Mesothelial cell of epicardium (in vitro differentiated cells): Measurements from ENCODE around the gene SMAD3. TPM values are rescaled to one million over a fixed set of nuclear protein-coding genes. Genes with fewer than 3 reads are reported as not detected.
A peak's percentile ranks its signal among the peaks of the same experiment; 100 is the strongest.

Source experiments
- DNase-seq, 2 experiments: peaks; one replicate each; pipeline ENCODE4 v3.0.0; 2021; ENCODE audit warnings: low spot score in 2 of 2; ENCODE audit not compliant: unreplicated experiment in 2 of 2
- H3K27ac Mint-ChIP-seq: 2 replicates; pipeline ENCODE4 v1.8.0; 2021; ENCODE audit warnings: mixed read lengths
- H3K27me3 Mint-ChIP-seq: 2 replicates; pipeline ENCODE4 v1.8.0; 2021; ENCODE audit warnings: low read depth, mixed read lengths
- H3K36me3 Mint-ChIP-seq: 2 replicates; pipeline ENCODE4 v1.8.0; 2021; ENCODE audit warnings: mixed read lengths
- H3K4me1 Mint-ChIP-seq: 2 replicates; pipeline ENCODE4 v1.8.0; 2021; ENCODE audit warnings: mixed read lengths
- H3K4me3 Mint-ChIP-seq: 2 replicates; pipeline ENCODE4 v1.8.0; 2021; ENCODE audit warnings: mild to moderate bottlenecking, moderate library complexity, mixed read lengths
- H3K9me3 Mint-ChIP-seq: 2 replicates; pipeline ENCODE4 v1.8.0; 2021; ENCODE audit warnings: mixed read lengths
- CTCF ChIP-seq: fragments of 200-600 bp; sonication (generic); IDR thresholded peaks from one replicate; pipeline ENCODE4 v1.5.0; 2021; ENCODE audit warnings: antibody characterized with exemption; ENCODE audit not compliant: unreplicated experiment
- total RNA-seq: library from RNA; stranded (reverse); gene quantifications from 3 replicates; pipeline ENCODE4 v1.2.1, GENCODE V29; 2021

Gene SMAD3
- total RNA-seq, 1 donor from 2014 or later, result 96.2 TPM

- no peaks in the 10 kb centered on the region for H3K36me3 Mint-ChIP-seq
- no peaks in the 10 kb centered on the region for H3K9me3 Mint-ChIP-seq
- TF ChIP-seq CTCF, result no peak
- no peak overlapping the region for H3K4me3 Mint-ChIP-seq
- peak overlapping the region; percentile 87 for H3K27ac Mint-ChIP-seq
- no peaks in the 10 kb centered on the region for H3K27me3 Mint-ChIP-seq
- DNase-seq, result no peak
- peaks cover 83% of the 10 kb centered on the region for H3K4me1 Mint-ChIP-seq
Measured at GRCh38 chr15:67140078-67140833, 74.9 kb downstream of the SMAD3 start.

- Mint-ChIP-seq H3K9me3 (no peaks in the 10 kb centered on the region), H3K4me3 (no peak overlapping the region), H3K27ac (peak overlapping the region; percentile 74), H3K4me1 (peaks cover 82% of the 10 kb centered on the region), H3K36me3 (no peaks in the 10 kb centered on the region), H3K27me3 (no peaks in the 10 kb centered on the region)
- no peak for DNase-seq
- TF ChIP-seq CTCF, result no peak
Measured at GRCh38 chr15:67142092-67142766, 76.8 kb downstream of the SMAD3 start.

- H3K9me3 Mint-ChIP-seq, result no peaks in the 10 kb centered on the region
- peak overlapping the region; percentile 74 for H3K27ac Mint-ChIP-seq
- no peak for DNase-seq
- H3K27me3 Mint-ChIP-seq, result no peaks in the 10 kb centered on the region
- TF ChIP-seq CTCF, result no peak
- no peaks in the 10 kb centered on the region for H3K36me3 Mint-ChIP-seq
- no peak overlapping the region for H3K4me3 Mint-ChIP-seq
- peaks cover 82% of the 10 kb centered on the region for H3K4me1 Mint-ChIP-seq
Measured at GRCh38 chr15:67142767-67143100, 77.3 kb downstream of the SMAD3 start.

GRCh38 chr15:67143646-67144045 is 78.2 kb downstream of the SMAD3 start:
- peaks cover 83% of the 10 kb centered on the region for H3K4me1 Mint-ChIP-seq
- H3K27me3 Mint-ChIP-seq, result no peaks in the 10 kb centered on the region
- DNase-seq, result no peak
- H3K27ac Mint-ChIP-seq, result no peak overlapping the region
- H3K36me3 Mint-ChIP-seq, result no peaks in the 10 kb centered on the region
- H3K9me3 Mint-ChIP-seq, result no peaks in the 10 kb centered on the region
- no peak overlapping the region for H3K4me3 Mint-ChIP-seq
- no peak for TF ChIP-seq CTCF

GRCh38 chr15:67144609-67145311 is 79.4 kb downstream of the SMAD3 start:
- Mint-ChIP-seq H3K4me3 (no peak overlapping the region), H3K36me3 (no peaks in the 10 kb centered on the region), H3K27me3 (no peaks in the 10 kb centered on the region), H3K9me3 (no peaks in the 10 kb centered on the region), H3K4me1 (peaks cover 83% of the 10 kb centered on the region), H3K27ac (peak overlapping the region; percentile 61)
- TF ChIP-seq CTCF, result no peak
- no peak for DNase-seq
